ENCODE results near the gene PSMD9.

DNA sequence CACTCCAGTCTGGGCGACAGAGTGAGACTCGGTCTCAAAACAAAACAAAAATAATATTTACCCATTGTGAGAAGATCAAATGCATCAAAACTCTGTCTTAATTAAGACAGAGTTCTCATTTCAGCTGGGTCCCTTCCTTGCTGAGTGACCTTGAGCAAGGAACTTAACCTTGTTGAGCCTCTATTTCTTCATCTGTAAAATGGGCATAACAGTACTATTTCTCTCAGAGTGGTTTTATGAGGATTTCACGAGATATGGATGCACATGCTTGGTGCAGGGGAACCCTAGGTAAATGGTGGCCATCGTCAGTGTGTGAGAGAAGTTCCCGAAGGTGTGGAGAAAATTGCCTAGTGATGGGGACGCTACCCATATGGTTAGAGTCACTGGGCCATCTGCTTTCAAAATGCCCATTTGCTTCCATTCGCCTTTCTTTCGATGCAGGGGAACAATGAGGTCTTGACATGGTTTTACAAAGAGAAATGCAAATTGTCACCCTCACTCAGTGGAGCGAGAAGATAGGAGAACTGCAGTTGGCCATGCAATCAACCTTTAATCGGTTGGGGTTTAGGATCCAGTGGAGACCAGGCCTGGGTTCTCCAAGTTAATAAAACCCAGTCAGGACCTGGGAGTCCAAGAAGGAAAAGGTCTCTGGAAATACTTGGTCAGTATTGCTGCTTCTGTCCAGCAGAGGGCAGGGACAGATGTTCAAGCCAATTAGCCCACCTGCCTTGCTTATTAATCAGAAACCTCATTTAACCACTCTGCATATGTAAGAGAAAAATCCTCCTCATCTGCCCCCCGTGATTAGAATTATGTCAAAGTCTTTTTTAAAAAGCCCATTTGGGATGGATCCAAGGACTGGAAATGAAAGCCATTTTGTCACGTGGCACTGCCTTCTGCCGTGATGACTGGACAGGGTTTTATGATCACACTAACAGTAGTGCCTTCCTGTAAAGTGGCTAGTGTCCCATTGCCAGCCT lies 67.0 kb downstream of the PSMD9 start:
- TF ChIP-seq, protein P1, sequence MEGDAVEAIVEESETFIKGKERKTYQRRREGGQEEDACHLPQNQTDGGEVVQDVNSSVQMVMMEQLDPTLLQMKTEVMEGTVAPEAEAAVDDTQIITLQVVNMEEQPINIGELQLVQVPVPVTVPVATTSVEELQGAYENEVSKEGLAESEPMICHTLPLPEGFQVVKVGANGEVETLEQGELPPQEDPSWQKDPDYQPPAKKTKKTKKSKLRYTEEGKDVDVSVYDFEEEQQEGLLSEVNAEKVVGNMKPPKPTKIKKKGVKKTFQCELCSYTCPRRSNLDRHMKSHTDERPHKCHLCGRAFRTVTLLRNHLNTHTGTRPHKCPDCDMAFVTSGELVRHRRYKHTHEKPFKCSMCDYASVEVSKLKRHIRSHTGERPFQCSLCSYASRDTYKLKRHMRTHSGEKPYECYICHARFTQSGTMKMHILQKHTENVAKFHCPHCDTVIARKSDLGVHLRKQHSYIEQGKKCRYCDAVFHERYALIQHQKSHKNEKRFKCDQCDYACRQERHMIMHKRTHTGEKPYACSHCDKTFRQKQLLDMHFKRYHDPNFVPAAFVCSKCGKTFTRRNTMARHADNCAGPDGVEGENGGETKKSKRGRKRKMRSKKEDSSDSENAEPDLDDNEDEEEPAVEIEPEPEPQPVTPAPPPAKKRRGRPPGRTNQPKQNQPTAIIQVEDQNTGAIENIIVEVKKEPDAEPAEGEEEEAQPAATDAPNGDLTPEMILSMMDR (optimal IDR thresholded peaks at IDR 0.05 in 1 of 3, IDR thresholded peaks at IDR 0.05 in 1 of 3, conservative IDR thresholded peaks at IDR 0.05 in 1 of 3; ENCODE audit: extremely low read depth in 1 of 3, insufficient read depth in 2 of 3, low read length in 3 of 3) = peak; percentile 22 to 54 (median 50)
- no peak for TF ChIP-seq EZH2 (IDR thresholded peaks at IDR 0.05; ENCODE audit: low read length)
